ENCODE measurements around the gene OR4F6. TPM values are rescaled to one million over a fixed set of nuclear protein-coding genes. Genes with fewer than 3 reads are reported as not detected.

OR4F6 gene
- total RNA-seq, 1 experiment from 2014 or later: not detected

DNA sequence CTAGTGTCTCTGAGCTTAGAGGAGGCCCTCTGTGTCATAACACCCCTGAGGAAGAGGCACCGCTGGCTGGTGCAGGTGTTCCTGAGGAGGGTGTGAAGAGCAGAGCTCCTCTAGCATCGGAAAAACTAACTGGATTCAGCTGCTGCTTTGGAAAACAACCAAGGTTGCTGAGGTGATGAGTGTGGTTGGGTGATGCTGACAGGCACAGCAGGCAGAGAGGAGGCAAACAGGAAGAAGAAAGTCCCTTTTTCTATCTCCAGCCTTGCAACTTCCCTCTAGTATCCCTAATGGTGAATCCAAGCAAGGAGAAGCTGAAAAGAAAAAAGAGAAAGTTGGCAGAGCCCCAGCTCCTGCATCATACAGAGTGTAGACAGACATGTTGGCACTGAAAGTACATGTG is 4.9 kb downstream of the OR4F6 start:
- Histone ChIP-seq H3K4me1 (no peaks in the 10 kb centered on the region), H3K27me3 (replicated peaks; ENCODE audit: control insufficient read depth, insufficient read depth, low read length) (no peaks in the 10 kb centered on the region), H3K36me3 (ENCODE audit: control insufficient read depth, insufficient read depth, low read length) (no peaks in the 10 kb centered on the region), H3K4me3 (ENCODE audit: low read depth, low read length) (no peak overlapping the region), H3K9me3 (no peaks in the 10 kb centered on the region)
- TF ChIP-seq, protein P1, sequence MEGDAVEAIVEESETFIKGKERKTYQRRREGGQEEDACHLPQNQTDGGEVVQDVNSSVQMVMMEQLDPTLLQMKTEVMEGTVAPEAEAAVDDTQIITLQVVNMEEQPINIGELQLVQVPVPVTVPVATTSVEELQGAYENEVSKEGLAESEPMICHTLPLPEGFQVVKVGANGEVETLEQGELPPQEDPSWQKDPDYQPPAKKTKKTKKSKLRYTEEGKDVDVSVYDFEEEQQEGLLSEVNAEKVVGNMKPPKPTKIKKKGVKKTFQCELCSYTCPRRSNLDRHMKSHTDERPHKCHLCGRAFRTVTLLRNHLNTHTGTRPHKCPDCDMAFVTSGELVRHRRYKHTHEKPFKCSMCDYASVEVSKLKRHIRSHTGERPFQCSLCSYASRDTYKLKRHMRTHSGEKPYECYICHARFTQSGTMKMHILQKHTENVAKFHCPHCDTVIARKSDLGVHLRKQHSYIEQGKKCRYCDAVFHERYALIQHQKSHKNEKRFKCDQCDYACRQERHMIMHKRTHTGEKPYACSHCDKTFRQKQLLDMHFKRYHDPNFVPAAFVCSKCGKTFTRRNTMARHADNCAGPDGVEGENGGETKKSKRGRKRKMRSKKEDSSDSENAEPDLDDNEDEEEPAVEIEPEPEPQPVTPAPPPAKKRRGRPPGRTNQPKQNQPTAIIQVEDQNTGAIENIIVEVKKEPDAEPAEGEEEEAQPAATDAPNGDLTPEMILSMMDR (IDR thresholded peaks at IDR 0.05; ENCODE audit: insufficient read depth in 1 of 2, low read depth in 1 of 2, low read length in 1 of 2, severe bottlenecking in 1 of 2, unreplicated experiment in 1 of 2): no peak
- no peak overlapping the region for H3K4me3 Mint-ChIP-seq (ENCODE audit: unreplicated experiment)
- H3K4me1 Mint-ChIP-seq (ENCODE audit: low read depth, unreplicated experiment): no peaks in the 10 kb centered on the region
- H3K9me3 Mint-ChIP-seq (ENCODE audit: unreplicated experiment): no peaks in the 10 kb centered on the region
- CTCF ChIA-PET: interaction anchor here (0.7 kb wide), 1 partner anchor 22 kb away, joined by 8 read pairs; no protein-coding TSS in a partner anchor
- intact Hi-C loops (cut with micrococcal nuclease; ENCODE audit: unreplicated experiment): no loop called here
- H3K36me3 Mint-ChIP-seq (ENCODE audit: insufficient read depth, unreplicated experiment): no peaks in the 10 kb centered on the region
- DNase-seq: no peak
- BruUV-seq (replicated peaks): no TSS peak
- H3K27me3 Mint-ChIP-seq (ENCODE audit: insufficient read depth, unreplicated experiment): peaks cover 13% of the 10 kb centered on the region
- POLR2A ChIA-PET: no interaction called here
- no peak overlapping the region for H3K27ac Mint-ChIP-seq (ENCODE audit: unreplicated experiment)

DNA sequence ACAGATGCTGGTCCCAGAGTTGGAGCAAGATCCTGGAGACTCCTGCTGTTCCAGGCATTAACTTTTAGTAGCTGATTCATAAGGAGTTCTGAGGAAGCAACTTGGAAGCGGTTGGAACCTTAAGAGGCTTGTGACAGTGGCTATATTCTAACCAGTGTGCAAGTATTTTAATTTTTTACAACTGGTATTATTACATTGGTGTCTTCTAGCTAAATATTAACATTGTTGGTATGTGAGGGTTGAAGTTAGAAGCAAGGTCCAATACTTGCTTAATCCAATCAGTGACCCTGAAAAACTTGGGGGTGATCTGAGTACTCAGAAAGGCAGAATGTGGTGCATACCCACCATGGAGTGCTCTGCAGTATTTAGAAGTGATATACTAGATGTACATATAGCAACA is 7.1 kb downstream of the OR4F6 start:
- no peak for DNase-seq
- H3K4me1 Mint-ChIP-seq (ENCODE audit: low read depth, unreplicated experiment): no peaks in the 10 kb centered on the region
- intact Hi-C loops (cut with micrococcal nuclease; ENCODE audit: unreplicated experiment): no loop called here
- peaks cover 15% of the 10 kb centered on the region for H3K27me3 Mint-ChIP-seq (ENCODE audit: insufficient read depth, unreplicated experiment)
- no peaks in the 10 kb centered on the region for H3K4me1 ChIP-seq
- CTCF ChIA-PET: no interaction called here
- TF ChIP-seq, protein P1 (IDR thresholded peaks at IDR 0.05; ENCODE audit: insufficient read depth in 1 of 2, low read depth in 1 of 2, low read length in 1 of 2, severe bottlenecking in 1 of 2, unreplicated experiment in 1 of 2): no peak
- no TSS peak for BruUV-seq (replicated peaks)
- no peaks in the 10 kb centered on the region for H3K27me3 ChIP-seq (replicated peaks; ENCODE audit: control insufficient read depth, insufficient read depth, low read length)
- POLR2A ChIA-PET: no interaction called here
- H3K27ac Mint-ChIP-seq (ENCODE audit: unreplicated experiment): no peak overlapping the region
- no peaks in the 10 kb centered on the region for H3K36me3 ChIP-seq (ENCODE audit: control insufficient read depth, insufficient read depth, low read length)
- no peak overlapping the region for H3K4me3 ChIP-seq (ENCODE audit: low read depth, low read length)
- H3K9me3 Mint-ChIP-seq (ENCODE audit: unreplicated experiment): no peaks in the 10 kb centered on the region
- no peaks in the 10 kb centered on the region for H3K9me3 ChIP-seq
- no peak overlapping the region for H3K4me3 Mint-ChIP-seq (ENCODE audit: unreplicated experiment)
- H3K36me3 Mint-ChIP-seq (ENCODE audit: insufficient read depth, unreplicated experiment): no peaks in the 10 kb centered on the region

DNA sequence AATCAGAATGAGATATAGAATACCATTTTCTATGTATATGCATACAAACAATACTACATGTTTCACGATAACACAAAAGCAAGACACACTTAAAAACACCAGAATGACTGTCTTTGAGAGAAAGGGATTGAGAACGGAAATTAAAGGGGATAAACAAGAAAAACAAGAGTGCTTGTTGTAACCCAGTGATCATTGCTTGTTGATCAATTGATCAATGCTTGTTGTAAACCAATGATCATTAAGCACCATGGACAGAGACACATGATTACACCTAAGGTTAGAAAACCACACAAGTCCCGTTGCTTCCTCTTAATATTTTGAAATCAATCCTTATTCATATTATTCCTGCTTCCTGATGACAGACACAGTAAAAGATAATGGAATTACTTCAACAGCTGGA is 7.6 kb downstream of the OR4F6 start:
- Histone ChIP-seq H3K4me1 (no peaks in the 10 kb centered on the region), H3K4me3 (ENCODE audit: low read depth, low read length) (no peak overlapping the region), H3K9me3 (no peaks in the 10 kb centered on the region), H3K36me3 (ENCODE audit: control insufficient read depth, insufficient read depth, low read length) (no peaks in the 10 kb centered on the region), H3K27me3 (replicated peaks; ENCODE audit: control insufficient read depth, insufficient read depth, low read length) (no peaks in the 10 kb centered on the region)
- TF ChIP-seq, protein P1 (IDR thresholded peaks at IDR 0.05; ENCODE audit: insufficient read depth in 1 of 2, low read depth in 1 of 2, low read length in 1 of 2, severe bottlenecking in 1 of 2, unreplicated experiment in 1 of 2): no peak
- H3K36me3 Mint-ChIP-seq (ENCODE audit: insufficient read depth, unreplicated experiment): no peaks in the 10 kb centered on the region
- ChIA-PET CTCF (no interaction called here), POLR2A (no interaction called here)
- H3K27ac Mint-ChIP-seq (ENCODE audit: unreplicated experiment): no peak overlapping the region
- no TSS peak for BruUV-seq (replicated peaks)
- intact Hi-C loops (cut with micrococcal nuclease; ENCODE audit: unreplicated experiment): no loop called here
- H3K4me1 Mint-ChIP-seq (ENCODE audit: low read depth, unreplicated experiment): no peaks in the 10 kb centered on the region
- no peak overlapping the region for H3K4me3 Mint-ChIP-seq (ENCODE audit: unreplicated experiment)
- H3K9me3 Mint-ChIP-seq (ENCODE audit: unreplicated experiment): no peaks in the 10 kb centered on the region
- DNase-seq: peak in 1 of 2 experiments; percentile 8
- H3K27me3 Mint-ChIP-seq (ENCODE audit: insufficient read depth, unreplicated experiment): peaks cover 16% of the 10 kb centered on the region

Data from Caco-2 (cell line).